GM18520 (cell line): ENCODE results near the gene C20orf144.

Source experiments
- ATAC-seq: cut with Tn5 transposase; IDR thresholded peaks from one replicate; pipeline ENCODE4 v1.9.1; 2021; ENCODE audit not compliant: unreplicated experiment

The C20orf144 gene

GRCh38 chr20:33649201-33649681, 12.9 kb upstream of the C20orf144 start:
- no peak for ATAC-seq

GRCh38 chr20:33650111-33650752, 11.9 kb upstream of the C20orf144 start:
- no peak for ATAC-seq

DNA sequence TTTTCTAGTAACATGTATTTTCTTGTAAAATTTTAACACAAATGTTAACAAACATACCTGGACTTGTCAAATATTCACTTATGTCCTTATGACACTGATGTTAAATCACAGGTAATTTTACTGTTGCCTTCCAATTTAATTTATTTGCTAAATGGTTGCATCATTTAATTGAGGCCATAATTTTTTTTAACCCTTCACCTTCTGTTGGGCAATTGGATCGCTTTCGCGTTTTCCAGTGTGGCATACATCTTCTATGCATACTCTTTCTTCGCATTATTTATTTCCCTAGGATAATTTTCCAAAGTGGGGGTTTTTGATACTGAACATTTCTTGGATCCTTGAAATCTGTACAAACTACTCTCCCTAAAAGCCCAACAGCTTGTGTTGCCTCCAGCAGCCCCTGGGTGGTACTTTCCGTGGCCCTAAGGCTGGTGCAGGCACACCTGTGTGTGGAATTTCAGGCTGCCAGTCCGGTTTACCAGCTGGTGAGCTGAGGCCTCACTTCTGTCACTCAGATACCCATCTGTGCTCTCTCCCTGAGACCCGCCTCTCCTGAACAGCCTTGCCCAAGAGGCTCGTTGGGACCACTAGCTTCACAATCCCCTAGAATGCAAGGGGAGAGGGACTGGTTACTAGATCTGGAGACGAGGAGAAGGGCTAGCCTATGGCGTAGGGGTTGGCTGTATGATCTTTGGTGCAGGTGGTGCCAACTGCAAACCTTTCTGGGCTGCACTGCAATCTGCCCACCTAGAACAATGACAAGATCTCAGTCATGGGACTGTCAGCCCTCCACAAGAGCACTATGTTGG, 11.2 kb upstream of the C20orf144 start:
- ATAC-seq: no peak

GRCh38 chr20:33651562-33652048, 10.5 kb upstream of the C20orf144 start:
- ATAC-seq: no peak

DNA sequence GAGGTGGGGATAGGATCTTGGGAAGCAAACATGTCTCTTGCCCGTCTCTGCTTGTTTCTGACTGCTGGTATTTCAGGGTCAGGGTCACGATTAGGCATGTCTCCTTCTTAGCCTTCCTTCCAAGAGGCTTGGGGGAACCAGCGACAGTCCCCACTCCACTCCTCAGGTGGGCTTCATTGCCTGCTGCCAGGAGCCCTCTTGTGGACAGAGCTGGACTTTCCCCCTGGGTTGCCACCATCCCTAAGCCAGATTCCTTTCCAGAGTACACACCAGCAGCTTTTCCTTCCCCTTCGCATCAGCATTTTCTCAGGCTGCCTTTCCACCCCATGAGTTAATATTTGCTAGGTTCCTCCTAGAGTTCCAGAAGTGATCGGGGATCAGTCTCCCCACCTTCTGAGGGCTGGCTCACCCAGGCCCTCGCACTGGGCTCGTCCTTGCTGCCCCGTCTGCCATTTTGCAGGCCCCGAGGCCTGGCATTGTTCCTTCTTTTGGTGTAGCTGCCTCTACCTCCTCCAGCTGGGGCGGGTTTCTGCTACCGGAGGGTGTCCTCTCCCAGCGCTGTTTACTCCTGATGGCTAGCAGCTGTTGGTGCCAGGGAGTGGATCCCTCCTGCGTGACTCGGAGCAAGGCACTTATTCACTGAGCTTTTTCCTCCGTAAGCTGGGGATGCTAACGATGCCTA, 8.8 kb upstream of the C20orf144 start:
- ATAC-seq: no peak

GRCh38 chr20:33653900-33654596, 8.1 kb upstream of the C20orf144 start:
- no peak for ATAC-seq

- no peak for ATAC-seq
Measured at GRCh38 chr20:33654680-33655161, 7.4 kb upstream of the C20orf144 start.

- ATAC-seq: no peak
Measured at GRCh38 chr20:33655164-33655563, 7.0 kb upstream of the C20orf144 start.

DNA sequence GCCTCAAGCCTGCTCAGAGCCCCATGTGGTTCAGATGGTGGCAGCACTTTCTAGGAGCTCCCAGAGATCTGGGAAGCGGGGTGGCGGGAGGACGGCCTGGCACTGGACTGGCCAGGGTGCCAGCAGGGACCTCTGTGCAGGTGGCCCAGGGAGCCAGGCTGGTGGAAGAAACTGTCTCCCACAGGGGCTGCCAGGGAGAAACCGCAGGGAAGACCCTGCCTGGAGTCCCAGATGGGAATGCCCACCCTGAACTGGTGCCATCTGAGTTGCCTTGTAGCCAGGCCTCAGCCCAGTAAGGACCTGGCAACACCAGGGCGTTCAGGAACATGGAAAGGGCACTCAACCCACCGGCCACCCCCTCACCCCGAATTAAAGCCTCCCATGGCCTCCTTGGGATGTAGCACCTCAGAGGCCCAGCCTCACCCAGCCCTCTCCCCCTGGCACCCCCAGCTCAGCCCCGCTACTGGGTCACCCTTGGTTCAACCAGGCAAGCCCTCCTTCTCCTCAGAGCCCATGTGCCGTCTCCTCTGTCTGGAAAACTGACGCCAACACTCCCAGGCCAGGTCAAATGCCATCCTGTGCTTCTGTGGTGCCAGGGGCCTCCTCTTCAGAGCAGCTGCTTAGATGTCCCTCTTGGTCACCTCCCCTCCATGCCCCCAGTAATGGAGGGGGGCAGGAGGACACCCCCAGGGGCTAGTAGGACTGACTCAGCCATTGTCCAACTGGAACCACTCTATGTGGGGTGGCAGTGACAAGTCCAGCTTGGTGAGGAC, 5.9 kb upstream of the C20orf144 start:
- ATAC-seq: no peak

GRCh38 chr20:33656783-33657703, 5.1 kb upstream of the C20orf144 start:
- ATAC-seq: no peak

DNA sequence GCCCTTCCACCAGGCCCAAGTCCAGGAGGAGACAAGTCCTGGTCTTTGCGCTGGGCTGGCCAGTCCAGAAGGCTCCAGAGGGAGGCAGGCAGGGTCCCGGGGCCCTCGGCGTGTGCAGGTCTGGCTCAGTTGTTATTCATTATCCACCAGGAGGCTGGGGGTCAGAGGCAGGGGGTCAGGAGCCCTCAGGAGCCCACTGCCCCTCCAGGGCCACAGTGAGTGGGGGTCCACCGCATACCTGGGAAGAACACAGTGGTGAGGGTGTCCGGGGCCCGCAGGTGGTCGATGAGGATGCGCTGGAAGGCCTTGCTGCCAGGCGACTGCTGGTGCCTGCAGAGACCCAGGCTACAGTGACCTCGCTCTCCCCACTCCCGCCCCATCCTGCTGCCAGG, 4.4 kb upstream of the C20orf144 start:
- no peak for ATAC-seq

DNA sequence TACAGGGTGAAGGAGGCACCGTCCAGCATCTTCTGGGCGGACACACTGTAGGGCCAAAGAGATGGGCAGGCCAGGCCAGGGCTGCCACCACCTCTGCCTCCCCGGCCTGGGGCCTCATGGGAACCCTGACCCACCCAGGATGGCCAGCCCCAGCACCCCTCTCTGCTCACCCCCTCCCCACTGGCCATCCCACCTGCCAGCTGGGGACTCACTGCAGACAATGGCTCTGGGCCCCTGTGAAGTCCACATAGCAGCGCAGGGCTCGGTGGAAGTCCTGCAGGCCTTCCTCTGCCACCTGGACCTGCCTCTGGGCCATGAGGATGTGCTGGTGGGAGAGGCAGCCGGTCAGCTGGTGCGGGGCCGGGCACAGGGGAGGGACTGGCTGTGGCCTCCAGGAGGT, 3.6 kb upstream of the C20orf144 start:
- ATAC-seq: no peak

DNA sequence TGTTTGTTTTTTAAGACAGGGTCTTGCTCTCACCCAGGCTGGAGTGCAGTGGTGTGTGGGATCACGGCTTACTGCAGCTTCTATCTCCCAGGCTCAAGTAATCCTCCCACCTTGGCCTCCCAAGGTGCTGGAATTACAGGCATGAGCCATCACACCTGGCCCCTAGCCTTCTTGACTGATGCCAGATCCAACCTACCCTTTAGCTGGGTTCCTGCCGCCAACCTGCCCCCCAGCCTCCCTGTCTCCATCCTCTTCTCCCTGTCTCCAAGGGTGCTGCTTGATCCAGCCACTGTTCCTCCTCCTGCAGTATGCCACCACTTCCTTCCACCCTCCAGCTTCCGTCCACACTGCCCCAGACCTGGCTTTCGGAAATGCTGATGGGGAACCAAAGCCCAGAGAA, 3.2 kb upstream of the C20orf144 start:
- no peak for ATAC-seq

GRCh38 chr20:33659341-33660034, 2.6 kb upstream of the C20orf144 start:
- no peak for ATAC-seq

DNA sequence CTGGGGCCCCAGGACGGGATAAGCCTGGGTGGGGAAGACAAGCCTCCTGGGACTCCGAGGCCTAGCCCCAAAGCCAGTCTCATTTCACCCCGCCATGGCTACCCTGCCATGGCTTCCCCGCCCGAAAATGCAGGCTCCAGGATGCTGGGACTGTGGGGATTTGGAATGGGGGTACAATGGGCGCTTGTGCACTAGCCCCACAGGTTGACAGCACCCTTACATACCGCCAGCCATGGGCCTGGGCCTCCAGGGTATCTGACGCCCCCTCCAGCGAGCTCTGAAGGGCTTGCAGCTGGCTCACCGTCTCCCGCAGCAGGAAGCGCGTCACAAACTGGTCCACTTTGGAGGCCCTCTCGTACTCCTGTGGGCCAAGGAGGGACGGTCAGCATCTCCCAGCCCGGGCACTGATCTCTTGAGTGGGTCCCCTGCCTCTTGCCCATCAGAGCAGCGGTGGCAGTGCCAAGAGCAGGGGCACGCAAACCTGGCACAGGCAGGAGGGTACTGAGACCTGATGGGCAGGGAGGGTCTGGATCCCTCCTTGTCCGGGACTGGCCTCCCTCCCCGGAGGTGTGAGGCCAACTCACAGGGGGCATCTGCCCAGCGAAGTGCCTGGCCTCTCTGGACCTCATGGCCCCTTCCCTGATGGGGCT, 2.0 kb upstream of the C20orf144 start:
- no peak for ATAC-seq

- ATAC-seq: no peak
Measured at GRCh38 chr20:33660685-33661058, 1.5 kb upstream of the C20orf144 start.

DNA sequence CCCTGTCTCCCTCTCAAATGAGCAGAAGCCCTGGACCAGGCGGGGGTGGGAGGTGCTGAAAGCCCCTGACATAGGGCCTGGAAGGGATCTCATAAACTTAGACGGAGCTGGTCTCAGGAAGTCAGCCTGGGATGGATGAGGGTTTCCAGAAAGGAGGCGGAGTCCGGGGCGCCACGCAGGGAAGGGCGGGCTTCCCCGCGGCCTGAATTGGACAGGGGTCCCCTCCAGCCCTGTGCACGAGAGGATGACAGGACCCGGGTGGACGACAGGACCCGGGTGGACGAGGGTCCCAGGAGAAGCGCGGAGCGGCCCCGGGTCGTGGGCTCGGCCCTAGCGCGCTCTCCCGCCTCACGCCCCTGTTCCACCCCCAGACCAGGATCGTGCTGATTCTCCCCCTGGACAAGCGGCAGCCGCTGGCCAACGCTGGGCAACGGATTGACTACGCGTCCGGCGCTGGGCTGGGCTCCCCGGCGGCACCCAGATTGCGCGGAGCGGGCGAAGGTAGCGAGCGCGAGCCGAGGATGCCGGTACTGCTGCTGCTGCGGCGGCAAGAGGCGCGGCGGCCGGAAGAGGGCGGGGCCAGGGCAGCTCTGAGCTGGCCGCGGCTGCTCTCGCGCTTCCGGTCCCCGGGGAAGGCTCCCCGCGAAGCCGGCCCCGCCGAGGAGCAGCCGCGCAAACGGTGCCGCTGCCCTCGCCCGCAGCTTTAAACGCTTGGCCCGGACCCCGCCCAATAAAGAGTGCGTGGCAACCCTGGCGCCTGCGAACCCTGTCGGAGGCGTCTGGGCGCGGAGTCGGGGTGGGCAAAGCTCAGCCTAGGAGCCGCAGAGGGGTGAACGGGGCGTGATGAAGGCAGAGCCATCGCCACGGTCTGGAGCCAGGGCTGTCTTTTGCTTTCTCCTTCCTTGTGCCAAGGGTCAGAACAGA, 1.3 kb downstream of the C20orf144 start:
- ATAC-seq: peak; percentile 28
